Esophagus muscularis mucosa (tissue), 4 donors: ENCODE measurements around the gene SPATA33. TPM values are rescaled to one million over a fixed set of nuclear protein-coding genes. Genes with fewer than 3 reads are reported as not detected.
A peak's percentile ranks its signal among the peaks of the same experiment; 100 is the strongest.

Experiments
- DNase-seq: peaks from one replicate; pipeline ENCODE4 v3.0.0-alpha.2; 2017; ENCODE audit errors: extremely low spot score
- H3K27ac ChIP-seq, 4 donors: fragments of 200-600 bp; sonication (generic); replicated peaks in 1 of 4; 1 replicate in 3 of 4; 2 replicates in 1 of 4; pipeline ENCODE4 v1.5.1; 2016 to 2019; ENCODE audit warnings: mild to moderate bottlenecking in 1 of 4
- H3K27me3 ChIP-seq, 4 donors: fragments of 200-600 bp; sonication (generic); one replicate each; pipeline versions ENCODE4 v1.5.1 to v1.6.0; 2016 to 2019
- H3K36me3 ChIP-seq, 4 donors: fragments of 200-600 bp; sonication (generic); one replicate each; pipeline ENCODE4 v1.5.1; 2016 to 2019
- H3K4me1 ChIP-seq, 4 donors: fragments of 200-600 bp; sonication (generic); one replicate each; pipeline ENCODE4 v1.5.1; 2016 to 2019
- H3K4me3 ChIP-seq, 4 donors: fragments of 200-600 bp; sonication (generic); 1 replicate in 2 of 4; 2 replicates in 2 of 4; pipeline ENCODE4 v1.5.1; 2016 to 2019; ENCODE audit warnings: mild to moderate bottlenecking in 4 of 4, moderate library complexity in 1 of 4
- H3K9me3 ChIP-seq, 4 donors: fragments of 200-600 bp; sonication (generic); 1 replicate in 3 of 4; 2 replicates in 1 of 4; pipeline ENCODE4 v1.5.1; 2016 to 2019
- CTCF ChIP-seq, 3 experiments: fragments of 200-600 bp in 2 of 3; fragments of 450-650 bp in 1 of 3; sonication (generic) in 2 of 3; IDR thresholded peaks; one replicate each; pipeline ENCODE4 v1.5.1; 2017 to 2019; ENCODE audit warnings: antibody characterized with exemption in 3 of 3, mild to moderate bottlenecking in 2 of 3, moderate library complexity in 1 of 3
- EP300 ChIP-seq: sonication (generic); formaldehyde crosslinking; IDR thresholded peaks from one replicate; pipeline ENCODE4 v1.6.1; 2017; ENCODE audit warnings: antibody characterized with exemption
- POLR2A ChIP-seq: fragments of 450-650 bp; IDR thresholded peaks from one replicate; pipeline ENCODE4 v1.6.1; 2017; ENCODE audit warnings: antibody characterized with exemption, moderate library complexity, mild to moderate bottlenecking, low read depth
- POLR2AphosphoS5 ChIP-seq, 2 donors: sonication (generic); formaldehyde crosslinking; IDR thresholded peaks; one replicate each; pipeline ENCODE4 v1.6.1; 2017; ENCODE audit warnings: antibody characterized with exemption in 2 of 2
- WGBS: methylation state at CpG from one replicate; pipeline ENCODE4 v1.1.5; 2018; 5-methylcytosine and 5-hydroxymethylcytosine counted together
- intact Hi-C: fragments of 100-400 bp; cut with DNase I; formaldehyde crosslinking; loops from one replicate; pipeline ENCODE4 v1.15.1; 2023
- total RNA-seq, 4 donors: library from RNA; depleted of rRNA; stranded (reverse); fragments of >200 nt; gene quantifications; one replicate each; pipeline versions ENCODE4 v1.1.0 to v1.2.1, GENCODE V29; 2016

The SPATA33 gene
- total RNA-seq, 4 donors from 2014 or later = 2.2 to 4.9 (median 3.6) TPM

- Histone ChIP-seq H3K9me3 (no peaks in the 10 kb centered on the region), H3K27ac (no peak overlapping the region), H3K4me3 (no peak overlapping the region), H3K4me1 (peaks cover 5 to 18% (median 7%) of the 10 kb centered on the region in 4 donors), H3K27me3 (no peaks in the 10 kb centered on the region), H3K36me3 (peaks cover 13 to 66% (median 61%) of the 10 kb centered on the region in 4 donors)
- no peak for TF ChIP-seq POLR2AphosphoS5 (IDR thresholded peaks at IDR 0.05)
- no peak for TF ChIP-seq EP300
- no peak for TF ChIP-seq POLR2A
- no peak for TF ChIP-seq CTCF (IDR thresholded peaks at IDR 0.05)
- 93% methylated on average over 12 of the region's 15 CpGs for WGBS
- DNase-seq = no peak
- intact Hi-C loops = no loop called here
These were observed 6.1 kb upstream of the SPATA33 start for GRCh38 chr16:89651584-89651983.

GRCh38 chr16:89653656-89654295 lies 3.9 kb upstream of the SPATA33 start:
- H3K4me3 ChIP-seq = no peak overlapping the region
- 86% methylated on average over 10 of the region's 10 CpGs for WGBS
- TF ChIP-seq CTCF (IDR thresholded peaks at IDR 0.05) (no peak), POLR2A (no peak), POLR2AphosphoS5 (IDR thresholded peaks at IDR 0.05) (no peak), EP300 (no peak)
- H3K27ac ChIP-seq = no peak overlapping the region
- H3K4me1 ChIP-seq = peaks cover 14 to 33% (median 19%) of the 10 kb centered on the region in 4 donors
- DNase-seq = no peak
- no peaks in the 10 kb centered on the region for H3K9me3 ChIP-seq
- H3K36me3 ChIP-seq = peaks cover 6 to 51% (median 47%) of the 10 kb centered on the region in 4 donors
- intact Hi-C loops = no loop called here
- no peaks in the 10 kb centered on the region for H3K27me3 ChIP-seq

GRCh38 chr16:89655062-89655643 lies 2.5 kb upstream of the SPATA33 start:
- no peaks in the 10 kb centered on the region for H3K9me3 ChIP-seq
- H3K36me3 ChIP-seq = peaks cover 2 to 41% (median 35%) of the 10 kb centered on the region in 4 donors
- H3K27me3 ChIP-seq = no peaks in the 10 kb centered on the region
- no peak for DNase-seq
- peaks cover 19 to 46% (median 24%) of the 10 kb centered on the region in 4 donors for H3K4me1 ChIP-seq
- intact Hi-C loops = no loop called here
- H3K27ac ChIP-seq = no peak overlapping the region
- no peak for TF ChIP-seq POLR2A
- no peak for TF ChIP-seq POLR2AphosphoS5 (IDR thresholded peaks at IDR 0.05)
- no peak for TF ChIP-seq CTCF (IDR thresholded peaks at IDR 0.05)
- TF ChIP-seq EP300 = no peak
- WGBS = 83% methylated on average over 10 of the region's 10 CpGs
- H3K4me3 ChIP-seq = no peak overlapping the region

GRCh38 chr16:89656435-89657121 lies 1.1 kb upstream of the SPATA33 start:
- 27% methylated on average over 26 of the region's 32 CpGs for WGBS
- Histone ChIP-seq H3K4me3 (peak overlapping the region; percentile 82 to 98 (median 94)), H3K4me1 (peaks cover 19 to 48% (median 24%) of the 10 kb centered on the region in 4 donors), H3K27ac (peak overlapping the region; percentile 80 to 88 (median 84)), H3K36me3 (peaks cover 0 to 41% (median 34%) of the 10 kb centered on the region in 4 donors), H3K27me3 (no peaks in the 10 kb centered on the region), H3K9me3 (no peaks in the 10 kb centered on the region)
- intact Hi-C loops = no loop called here
- TF ChIP-seq CTCF (IDR thresholded peaks at IDR 0.05) = no peak
- no peak for TF ChIP-seq POLR2A
- TF ChIP-seq POLR2AphosphoS5 (IDR thresholded peaks at IDR 0.05) = no peak
- no peak for TF ChIP-seq EP300
- DNase-seq = no peak
